PC-3 (cell line): ENCODE data around the gene EGLN1.

Source experiments
- CTCF ChIP-seq: fragments of 300-600 bp; sonication (generic); conservative IDR thresholded peaks from 2 replicates; pipeline ENCODE4 v1.5.1; 2017; ENCODE audit warnings: antibody characterized with exemption, low read depth, mild to moderate bottlenecking, low read length
- EZH2 ChIP-seq: fragments of 300-600 bp; sonication (generic); IDR thresholded peaks from one replicate; pipeline ENCODE4 v1.6.1; 2017; ENCODE audit warnings: antibody characterized with exemption, mild to moderate bottlenecking, low read length; ENCODE audit not compliant: unreplicated experiment

- TF ChIP-seq CTCF (no peak), EZH2 (no peak)
Observed at GRCh38 chr1:231318568-231318967, 103.5 kb downstream of the EGLN1 start.
